GDM1 (cell line): ENCODE results near the gene ZHX3.

Experiments used
- DNase-seq: peaks from one replicate; lab custom pipeline; 2025; lab: John Stamatoyannopoulos, UW

The ZHX3 gene

DNA sequence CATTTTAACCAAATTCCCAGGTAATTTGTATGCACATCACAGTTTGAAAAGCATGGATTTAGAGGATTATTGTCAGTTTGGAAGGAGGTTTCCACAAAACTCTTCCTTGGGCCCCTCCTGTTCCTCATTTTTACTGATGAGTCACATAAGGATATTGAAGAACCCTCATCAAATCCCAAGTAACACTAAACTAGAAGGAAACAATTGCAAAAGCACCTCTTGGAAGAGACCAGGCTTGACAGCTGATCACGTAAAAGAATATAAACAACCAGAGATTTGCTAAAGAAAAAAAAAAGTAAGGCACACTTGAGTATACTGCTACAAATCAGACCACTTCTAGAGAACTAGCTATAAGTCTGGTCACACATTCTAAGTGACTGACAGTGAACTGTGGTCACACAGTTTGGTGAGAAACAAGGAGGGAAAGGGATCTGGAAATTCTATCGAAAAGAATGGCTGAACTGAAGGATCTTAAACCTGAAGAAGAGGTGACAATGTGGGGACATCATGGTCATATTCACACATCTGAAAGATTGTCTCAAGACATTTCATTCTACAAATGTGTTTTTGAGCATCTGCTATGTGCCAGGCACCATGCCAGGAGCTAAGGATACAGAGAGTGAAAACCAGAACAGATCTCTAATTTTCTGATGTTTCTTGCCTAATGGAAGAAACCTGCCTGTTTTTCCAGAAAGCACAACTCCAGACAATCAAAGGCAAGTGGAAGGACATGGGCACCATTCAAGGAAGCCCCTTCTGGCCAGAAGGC, 24.1 kb downstream of the ZHX3 start:
- DNase-seq = no peak

- no peak for DNase-seq
These were observed 26.6 kb downstream of the ZHX3 start for GRCh38 chr20:41290804-41291389.

- DNase-seq = no peak
These were observed 30.2 kb downstream of the ZHX3 start for GRCh38 chr20:41287327-41287726.

- DNase-seq = no peak
These were observed 31.2 kb downstream of the ZHX3 start for GRCh38 chr20:41286240-41286851.

GRCh38 chr20:41279546-41280225, 37.8 kb downstream of the ZHX3 start:
- peak; percentile 6 for DNase-seq

DNA sequence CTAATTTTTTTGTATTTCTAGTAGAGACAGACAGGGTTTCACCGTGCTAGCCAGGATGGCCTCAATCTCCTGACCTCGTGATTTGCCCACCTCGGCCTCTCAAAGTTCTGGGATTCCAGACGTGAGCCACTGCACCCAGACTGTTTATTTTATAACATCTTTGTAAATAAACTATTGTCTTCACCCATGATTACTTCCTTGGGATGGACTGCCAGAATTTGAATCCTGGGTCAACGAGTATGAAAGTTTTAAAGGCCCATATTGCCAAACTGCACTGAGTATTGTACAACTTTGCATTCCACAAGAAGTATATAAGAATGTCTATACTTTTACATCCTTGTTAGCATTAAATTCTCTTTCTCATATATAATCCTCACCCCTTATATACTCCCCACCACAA, 38.6 kb downstream of the ZHX3 start:
- no peak for DNase-seq

GRCh38 chr20:41277049-41277448, 40.5 kb downstream of the ZHX3 start:
- no peak for DNase-seq

GRCh38 chr20:41276317-41276751, 41.2 kb downstream of the ZHX3 start:
- no peak for DNase-seq

- DNase-seq = no peak
These were observed 42.2 kb downstream of the ZHX3 start for GRCh38 chr20:41275301-41275731.

DNA sequence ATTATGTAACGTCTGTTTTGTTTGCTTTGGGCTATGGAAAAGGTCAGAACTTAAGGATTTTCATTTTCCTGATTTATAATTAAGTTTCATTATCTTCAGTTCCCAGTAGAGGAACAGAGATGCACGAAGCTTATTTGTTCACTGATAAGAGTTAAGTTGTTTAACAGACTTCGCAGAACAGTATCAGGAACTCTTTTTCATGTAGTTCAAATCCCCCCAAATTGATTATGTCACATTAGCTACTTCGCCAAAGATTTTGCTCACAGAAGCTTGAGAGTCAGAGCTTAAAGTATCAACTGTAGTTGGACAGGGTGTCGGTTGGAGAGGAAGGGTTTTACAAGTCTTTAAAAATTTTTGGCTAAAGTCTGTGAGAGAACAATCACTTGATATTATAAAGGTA, 43.4 kb downstream of the ZHX3 start:
- DNase-seq = no peak

DNA sequence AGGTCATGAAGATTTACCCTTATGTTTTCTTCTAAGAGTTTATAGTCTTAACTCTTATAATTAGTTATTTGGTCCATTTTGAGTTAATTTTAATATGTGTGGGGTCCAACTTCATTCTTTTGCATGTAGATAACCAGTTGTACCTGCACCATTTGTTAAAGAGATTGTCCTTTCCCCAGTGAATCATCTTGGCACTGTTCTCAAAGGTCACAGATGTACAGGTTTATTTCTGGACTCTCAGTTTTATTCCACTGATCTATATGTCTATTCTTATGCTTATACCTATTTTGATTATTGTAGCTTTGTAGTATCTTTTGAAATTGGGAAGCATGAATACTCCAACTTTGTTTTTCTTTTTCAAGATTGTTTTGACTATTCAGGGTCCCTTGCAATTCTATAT, 44.1 kb downstream of the ZHX3 start:
- no peak for DNase-seq

- no peak for DNase-seq
These were observed 45.2 kb downstream of the ZHX3 start for GRCh38 chr20:41272339-41272738.

GRCh38 chr20:41268917-41269652, 48.4 kb downstream of the ZHX3 start:
- DNase-seq = no peak

DNA sequence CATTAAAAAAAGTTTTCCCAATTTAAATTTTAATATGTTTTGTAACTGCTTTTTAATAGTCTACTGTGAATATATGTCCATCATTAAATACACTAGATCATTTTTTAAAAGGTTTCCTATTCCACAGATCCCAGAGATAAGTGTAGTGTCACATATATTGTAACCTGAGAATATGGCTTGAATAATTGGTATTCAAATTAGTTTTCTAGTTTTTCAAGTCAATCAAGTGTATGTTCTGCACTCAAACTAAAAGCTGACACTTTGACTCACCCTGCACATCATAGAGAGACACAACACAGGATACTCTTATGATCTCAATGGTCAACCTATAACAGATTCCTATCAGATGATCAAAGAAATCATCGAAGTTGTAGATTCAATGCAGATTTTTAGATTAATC, 49.1 kb downstream of the ZHX3 start:
- no peak for DNase-seq

DNA sequence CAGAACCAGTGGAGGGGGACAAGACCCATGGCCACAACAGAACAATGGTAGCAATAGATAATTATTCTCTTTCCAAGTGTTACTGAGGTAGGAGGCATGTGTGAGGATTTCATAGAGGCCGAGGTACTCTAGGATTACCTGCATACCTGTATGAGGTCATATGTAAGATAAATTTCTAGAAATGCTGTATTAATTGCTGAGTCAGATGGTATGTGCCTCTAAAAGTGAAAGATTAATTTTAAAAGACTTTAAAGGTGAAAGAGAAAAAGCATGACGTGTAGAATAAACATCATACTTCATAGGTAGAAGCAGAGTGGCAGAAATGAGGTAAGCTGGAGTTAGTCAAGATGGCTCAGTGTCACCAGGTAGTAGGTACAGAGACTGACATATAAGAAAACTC, 51.6 kb downstream of the ZHX3 start:
- DNase-seq = no peak

- DNase-seq = no peak
These were observed 52.7 kb downstream of the ZHX3 start for GRCh38 chr20:41264819-41265218.

DNA sequence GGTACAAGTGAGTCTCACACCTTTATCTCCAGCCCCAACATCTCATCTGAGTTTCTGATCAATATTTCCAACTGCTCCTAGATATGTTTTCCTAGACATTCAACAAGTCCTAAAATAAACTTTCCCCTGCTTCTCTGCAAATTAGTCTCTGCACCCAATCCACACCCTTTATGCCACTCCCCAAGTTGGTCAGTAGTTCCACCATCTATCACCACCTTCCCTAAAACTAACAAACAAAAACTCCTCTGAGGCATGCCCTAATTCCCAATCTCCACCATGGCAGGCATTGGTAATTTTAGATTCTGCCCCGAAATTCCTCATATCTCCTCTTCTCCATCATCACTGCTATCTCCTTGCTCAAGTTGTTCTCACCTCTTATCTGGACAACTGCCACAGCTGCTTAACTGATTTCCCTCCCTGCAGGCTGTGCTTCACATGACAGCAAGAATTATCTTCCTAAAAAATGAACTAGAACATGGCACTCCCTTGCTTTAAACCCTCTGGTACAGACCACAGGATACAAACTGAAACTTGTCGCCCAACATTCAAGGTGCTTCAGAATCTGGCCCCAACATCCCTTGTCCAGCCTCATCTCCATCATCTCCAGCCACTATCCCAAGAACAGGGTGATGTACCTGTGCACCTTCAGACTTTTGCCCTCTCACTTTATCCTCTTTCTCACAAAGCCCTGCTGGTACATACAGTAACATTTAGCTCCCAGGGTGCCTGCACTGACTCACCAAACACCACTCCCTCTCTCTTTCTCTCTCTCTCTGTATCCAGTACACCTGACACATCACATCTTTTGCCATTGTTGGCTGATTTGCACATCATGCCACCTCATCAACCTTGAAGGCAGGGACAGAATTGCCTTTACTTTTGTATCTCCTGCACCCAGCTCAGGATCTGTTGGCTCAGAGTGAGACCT, 55.5 kb downstream of the ZHX3 start:
- DNase-seq = no peak

DNA sequence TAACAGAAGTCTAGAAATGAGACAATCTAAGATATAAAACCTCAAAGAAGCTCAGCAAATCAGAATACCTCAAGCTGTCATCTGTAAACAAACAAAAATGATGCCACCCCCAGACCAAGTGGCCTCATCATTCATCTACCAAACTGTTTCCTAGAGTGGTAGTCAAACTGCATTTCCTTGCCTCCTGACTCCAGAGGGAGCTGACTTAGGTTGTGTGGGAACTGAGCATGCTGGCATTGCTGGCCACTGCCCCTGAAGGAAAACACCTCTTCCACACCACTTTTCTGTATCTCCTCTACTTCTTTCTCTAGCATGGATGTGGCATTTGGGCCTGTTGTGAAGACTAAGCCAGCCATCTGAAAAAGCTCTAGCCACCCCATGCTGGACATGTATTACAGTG, 56.3 kb downstream of the ZHX3 start:
- DNase-seq = no peak

DNA sequence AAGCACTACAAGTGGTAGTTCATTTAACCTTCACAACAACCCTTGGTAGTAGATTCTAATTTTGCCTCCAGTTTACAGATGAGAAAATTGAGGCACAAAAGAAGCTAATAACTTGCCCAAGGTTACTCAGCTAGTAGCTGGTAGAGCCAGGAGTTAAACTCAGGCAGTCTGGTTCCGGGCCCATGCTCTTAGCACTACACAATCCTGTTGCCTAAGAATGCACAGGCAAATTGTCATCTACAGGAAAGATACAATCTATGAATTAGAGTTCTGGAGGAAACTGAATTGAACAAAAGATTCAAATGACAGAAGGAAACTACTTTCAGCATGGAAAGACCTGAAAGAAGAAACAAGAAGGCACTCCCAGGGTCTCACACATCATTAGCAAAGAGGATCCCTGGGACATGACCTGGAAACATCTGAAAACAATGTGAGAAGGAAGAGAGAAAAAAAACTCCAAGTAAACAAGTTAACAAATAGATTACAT, 56.8 kb downstream of the ZHX3 start:
- no peak for DNase-seq

DNA sequence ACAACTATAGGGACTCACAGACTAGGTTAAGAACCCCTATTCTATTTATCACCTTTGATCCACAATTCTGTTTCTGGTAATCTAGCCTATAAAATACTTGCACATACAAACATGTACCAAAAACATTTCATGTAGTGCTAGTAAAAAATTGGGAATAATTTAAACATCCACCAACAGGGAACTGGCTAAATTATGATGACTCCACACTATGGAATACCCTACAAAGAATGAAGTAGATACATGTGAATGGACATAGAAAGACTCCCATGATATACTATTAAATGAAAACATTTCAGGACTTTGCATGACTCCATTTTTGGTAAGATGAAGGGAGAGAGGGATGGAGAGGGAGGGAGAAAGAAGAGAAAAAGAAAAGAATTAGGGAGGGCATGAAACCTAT, 58.2 kb downstream of the ZHX3 start:
- DNase-seq = no peak

DNA sequence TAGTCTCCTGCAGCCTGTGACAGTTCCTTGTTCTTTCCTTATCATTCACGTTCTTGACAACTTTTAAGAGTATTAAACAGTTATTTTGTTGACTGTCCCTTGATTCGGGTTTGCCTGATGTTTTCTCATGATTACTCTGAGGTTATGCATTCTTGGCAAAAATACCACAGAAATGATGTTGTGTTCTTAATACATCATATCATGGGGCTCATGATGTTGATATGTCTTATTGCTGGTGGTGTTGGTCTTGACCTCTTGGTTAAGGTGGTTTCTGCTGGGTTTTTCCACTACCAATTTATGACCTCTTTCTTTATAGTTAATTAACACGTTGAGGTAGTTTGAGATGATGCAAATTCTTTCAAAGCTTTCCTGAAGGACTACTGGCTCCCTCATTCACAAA, 59.1 kb downstream of the ZHX3 start:
- no peak for DNase-seq
